ENCODE results near the gene PPP2R5C. TPM values are rescaled to one million over a fixed set of nuclear protein-coding genes. Genes with fewer than 3 reads are reported as not detected.

The PPP2R5C gene
- total RNA-seq, 1 donor: 114 TPM

DNA sequence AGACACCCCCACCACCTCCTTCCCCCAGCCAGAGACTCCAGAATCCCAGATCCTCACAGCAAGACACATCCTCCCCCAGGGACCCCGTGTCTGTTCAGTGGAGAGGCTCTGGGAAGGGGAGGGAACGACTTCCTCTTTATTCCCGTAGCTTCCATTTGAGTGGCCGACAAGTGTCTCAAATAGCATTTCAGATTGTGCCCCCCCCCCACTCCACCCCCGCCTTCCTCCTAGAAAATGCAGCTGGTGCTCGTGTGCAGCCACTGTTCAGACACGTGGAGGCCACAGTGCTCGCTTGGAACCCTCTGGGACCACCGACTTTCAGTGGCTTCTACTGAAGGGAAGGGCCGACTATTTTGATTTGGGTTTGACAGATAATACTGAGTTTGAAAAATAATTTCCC is 14.3 kb downstream of the PPP2R5C start:
- TF ChIP-seq, protein P1, sequence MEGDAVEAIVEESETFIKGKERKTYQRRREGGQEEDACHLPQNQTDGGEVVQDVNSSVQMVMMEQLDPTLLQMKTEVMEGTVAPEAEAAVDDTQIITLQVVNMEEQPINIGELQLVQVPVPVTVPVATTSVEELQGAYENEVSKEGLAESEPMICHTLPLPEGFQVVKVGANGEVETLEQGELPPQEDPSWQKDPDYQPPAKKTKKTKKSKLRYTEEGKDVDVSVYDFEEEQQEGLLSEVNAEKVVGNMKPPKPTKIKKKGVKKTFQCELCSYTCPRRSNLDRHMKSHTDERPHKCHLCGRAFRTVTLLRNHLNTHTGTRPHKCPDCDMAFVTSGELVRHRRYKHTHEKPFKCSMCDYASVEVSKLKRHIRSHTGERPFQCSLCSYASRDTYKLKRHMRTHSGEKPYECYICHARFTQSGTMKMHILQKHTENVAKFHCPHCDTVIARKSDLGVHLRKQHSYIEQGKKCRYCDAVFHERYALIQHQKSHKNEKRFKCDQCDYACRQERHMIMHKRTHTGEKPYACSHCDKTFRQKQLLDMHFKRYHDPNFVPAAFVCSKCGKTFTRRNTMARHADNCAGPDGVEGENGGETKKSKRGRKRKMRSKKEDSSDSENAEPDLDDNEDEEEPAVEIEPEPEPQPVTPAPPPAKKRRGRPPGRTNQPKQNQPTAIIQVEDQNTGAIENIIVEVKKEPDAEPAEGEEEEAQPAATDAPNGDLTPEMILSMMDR (IDR thresholded peaks at IDR 0.05; ENCODE audit: insufficient read depth, low read depth, low read length): no peak
- DNase-seq (ENCODE audit: low read depth): no peak
- H3K4me3 ChIP-seq (ENCODE audit: low read depth, low read length): no peak overlapping the region

DNA sequence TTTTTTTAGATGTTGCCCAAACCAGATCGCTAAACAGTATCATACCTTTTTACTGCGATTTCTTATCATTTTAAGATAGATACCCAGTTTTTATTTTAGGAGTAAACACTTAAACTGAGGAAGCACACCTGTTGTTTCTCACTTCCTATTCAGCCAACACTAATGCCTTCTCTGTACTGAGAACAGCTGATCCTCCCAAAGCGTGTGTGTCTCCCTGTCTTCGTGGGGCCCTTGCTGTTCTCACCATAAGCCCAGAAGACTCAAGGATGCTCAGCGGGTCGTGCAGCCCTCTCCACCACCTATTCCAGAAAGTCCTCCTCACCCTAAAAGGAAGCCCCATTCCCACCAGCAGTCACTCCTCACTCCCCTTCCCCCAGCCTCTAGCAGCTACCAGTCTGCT is 14.8 kb downstream of the PPP2R5C start:
- TF ChIP-seq, protein P1 (IDR thresholded peaks at IDR 0.05; ENCODE audit: insufficient read depth, low read depth, low read length): no peak
- no peak for DNase-seq (ENCODE audit: low read depth)
- no peak overlapping the region for H3K4me3 ChIP-seq (ENCODE audit: low read depth, low read length)

DNA sequence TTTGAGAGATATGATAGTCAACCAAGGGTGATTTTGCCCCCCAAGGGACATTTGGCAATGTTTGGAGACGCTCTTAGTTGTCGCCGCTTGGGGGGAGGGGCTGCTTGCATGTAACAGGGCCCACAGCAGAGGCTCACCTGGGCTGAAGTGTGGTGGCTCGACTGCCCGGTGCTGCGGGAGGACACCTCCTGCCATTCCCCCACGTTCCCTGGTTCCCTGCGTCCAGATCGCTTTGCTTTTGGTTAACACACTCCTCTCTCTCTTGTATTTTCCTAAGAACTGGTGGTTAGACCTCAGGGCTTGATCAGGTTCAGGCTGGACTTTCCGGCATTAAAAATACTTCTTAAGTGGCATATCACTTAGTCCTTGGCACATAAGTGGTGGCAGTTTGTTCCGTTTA is 18.9 kb downstream of the PPP2R5C start:
- TF ChIP-seq, protein P1 (IDR thresholded peaks at IDR 0.05; ENCODE audit: insufficient read depth, low read depth, low read length): no peak
- DNase-seq (ENCODE audit: low read depth): no peak
- no peak overlapping the region for H3K4me3 ChIP-seq (ENCODE audit: low read depth, low read length)

DNA sequence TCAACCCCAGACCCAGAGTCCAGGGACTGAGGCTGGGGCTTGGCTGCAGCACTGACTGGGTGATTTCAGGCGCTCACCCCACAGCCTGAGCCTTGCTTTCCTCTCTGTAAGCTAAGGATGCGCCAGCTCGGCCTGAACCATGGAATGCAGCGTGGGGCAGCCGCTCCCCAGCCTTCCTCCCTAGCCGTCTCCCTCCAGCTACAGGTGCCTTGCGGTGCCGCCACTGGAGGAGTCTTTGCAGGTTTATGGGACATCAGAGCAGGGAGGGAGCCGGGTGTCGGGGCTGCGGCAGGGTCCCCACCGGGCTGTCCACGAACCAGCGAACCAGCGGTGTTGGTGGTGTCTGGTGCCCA is 19.4 kb downstream of the PPP2R5C start:
- no peak overlapping the region for H3K4me3 ChIP-seq (ENCODE audit: low read depth, low read length)

DNA sequence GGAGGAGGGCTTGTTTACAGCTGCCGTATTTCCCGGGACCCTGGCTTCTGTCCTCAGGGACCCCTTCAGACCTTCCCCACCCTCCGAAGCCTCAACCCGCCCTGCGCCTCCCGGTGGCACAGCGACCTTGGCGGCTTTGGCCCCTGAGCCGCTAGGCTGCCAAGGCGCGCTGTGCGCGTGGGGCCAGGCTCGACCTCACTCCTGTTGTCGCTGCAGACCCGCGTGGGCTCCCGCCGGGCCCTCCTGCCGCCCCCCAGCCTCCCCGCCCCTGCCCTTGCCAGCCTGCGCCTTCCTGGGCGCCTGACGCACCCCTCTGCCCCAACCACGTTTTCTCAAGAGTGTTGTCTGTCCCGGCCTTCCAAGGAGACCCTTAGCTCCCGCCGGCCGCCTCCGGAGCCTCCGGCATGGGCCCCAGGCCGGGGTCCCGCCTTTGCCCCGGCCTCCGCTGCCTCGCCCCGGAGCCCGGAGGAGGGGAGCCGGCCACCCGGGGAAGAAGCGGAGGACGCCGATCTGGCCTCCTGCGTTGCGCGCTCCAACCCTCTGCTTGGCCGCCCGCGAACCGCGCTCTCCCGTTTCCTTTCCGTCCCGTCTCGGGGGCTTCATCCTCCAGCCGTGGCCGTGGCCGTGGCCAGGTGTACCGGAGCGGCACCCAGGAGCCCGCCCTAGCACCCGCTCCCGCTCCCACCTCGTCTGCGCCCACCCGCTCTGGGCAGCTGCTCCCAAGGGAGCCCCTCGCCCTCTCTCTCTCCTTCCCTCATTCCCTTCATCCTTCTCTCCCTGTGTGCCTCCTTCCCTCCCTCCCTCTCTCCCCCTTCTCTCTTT is 19.9 kb downstream of the PPP2R5C start:
- TF ChIP-seq, protein P1 (IDR thresholded peaks at IDR 0.05; ENCODE audit: insufficient read depth, low read depth, low read length): no peak

More for the DNA sequence above, 19.4 kb downstream of the PPP2R5C start:
- TF ChIP-seq, protein P1 (IDR thresholded peaks at IDR 0.05; ENCODE audit: insufficient read depth, low read depth, low read length): no peak
- no peak for DNase-seq (ENCODE audit: low read depth)

DNA sequence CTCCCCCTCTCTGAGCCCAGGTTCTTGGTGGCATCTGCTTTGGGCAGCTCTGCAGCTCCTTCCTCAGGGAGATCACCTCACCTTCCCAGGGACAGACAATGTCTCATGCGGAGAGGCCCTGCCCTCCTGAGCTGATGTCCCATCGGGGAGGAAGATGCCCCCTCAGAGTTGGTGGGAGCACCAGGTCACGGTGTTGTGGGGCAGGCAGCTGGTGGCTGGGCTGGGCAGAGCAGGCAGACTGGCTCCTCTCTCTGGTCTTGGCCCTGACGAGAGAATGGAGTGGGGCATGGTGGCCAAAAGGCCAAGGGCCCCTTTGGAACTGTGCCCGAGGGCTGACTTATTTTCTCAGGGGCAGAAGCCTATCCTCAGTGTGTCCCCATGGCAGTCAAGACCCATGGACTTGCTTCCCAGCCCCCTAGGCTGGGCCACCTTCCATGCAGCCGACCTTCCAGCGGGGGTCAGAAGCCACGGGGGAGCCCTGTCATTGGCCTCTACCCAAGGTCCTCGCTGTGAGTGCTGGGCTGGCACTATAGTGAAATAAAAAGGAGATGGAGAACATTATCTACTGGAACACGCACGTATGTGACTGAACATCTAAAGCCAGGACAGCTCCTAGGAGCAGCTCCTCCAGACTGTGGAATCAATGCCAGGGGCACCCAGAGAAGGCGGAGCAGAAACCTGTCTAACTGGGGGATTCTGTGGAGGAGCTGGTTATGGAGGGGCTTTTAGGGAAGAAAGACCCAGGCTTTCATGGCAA is 21.9 kb downstream of the PPP2R5C start:
- TF ChIP-seq, protein P1 (IDR thresholded peaks at IDR 0.05; ENCODE audit: insufficient read depth, low read depth, low read length): no peak
- H3K4me3 ChIP-seq (ENCODE audit: low read depth, low read length): no peak overlapping the region
- DNase-seq (ENCODE audit: low read depth): no peak

More for the DNA sequence above, 19.9 kb downstream of the PPP2R5C start:
- no peak for DNase-seq (ENCODE audit: low read depth)
- H3K4me3 ChIP-seq (ENCODE audit: low read depth, low read length): peak overlapping the region; percentile 36
